ENCODE measurements around the gene KSR2. TPM values are rescaled to one million over a fixed set of nuclear protein-coding genes. Genes with fewer than 3 reads are reported as not detected.

Gene KSR2
- total and polyA plus RNA-seq, 10 of the 15 experiments (the other 5 are each of a cell fraction or from before 2014, with no cell fraction given) = under 0.01 to 1.5 (median 0.01) TPM; not detected in 3

DNA sequence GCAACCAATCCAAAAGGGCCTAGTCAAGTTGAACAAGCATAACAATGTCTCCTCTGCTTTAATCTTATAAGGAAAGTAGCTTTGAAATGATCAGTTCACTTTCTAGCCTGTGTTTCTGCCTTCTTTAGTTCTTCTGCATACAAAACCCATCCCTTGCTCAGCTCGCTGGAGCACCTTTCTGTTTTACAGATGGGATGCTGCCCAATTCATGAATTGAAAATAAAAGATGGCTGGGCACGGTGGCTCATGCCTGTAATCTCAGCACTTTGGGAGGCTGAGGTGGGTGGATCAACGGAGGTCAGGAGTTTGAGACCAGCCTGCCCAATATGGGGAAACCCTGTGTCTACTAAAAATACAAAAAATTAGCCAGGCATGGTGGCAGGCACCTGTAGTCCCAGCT is 43.2 kb upstream of the KSR2 start (continued):
- TF ChIP-seq, protein P1, sequence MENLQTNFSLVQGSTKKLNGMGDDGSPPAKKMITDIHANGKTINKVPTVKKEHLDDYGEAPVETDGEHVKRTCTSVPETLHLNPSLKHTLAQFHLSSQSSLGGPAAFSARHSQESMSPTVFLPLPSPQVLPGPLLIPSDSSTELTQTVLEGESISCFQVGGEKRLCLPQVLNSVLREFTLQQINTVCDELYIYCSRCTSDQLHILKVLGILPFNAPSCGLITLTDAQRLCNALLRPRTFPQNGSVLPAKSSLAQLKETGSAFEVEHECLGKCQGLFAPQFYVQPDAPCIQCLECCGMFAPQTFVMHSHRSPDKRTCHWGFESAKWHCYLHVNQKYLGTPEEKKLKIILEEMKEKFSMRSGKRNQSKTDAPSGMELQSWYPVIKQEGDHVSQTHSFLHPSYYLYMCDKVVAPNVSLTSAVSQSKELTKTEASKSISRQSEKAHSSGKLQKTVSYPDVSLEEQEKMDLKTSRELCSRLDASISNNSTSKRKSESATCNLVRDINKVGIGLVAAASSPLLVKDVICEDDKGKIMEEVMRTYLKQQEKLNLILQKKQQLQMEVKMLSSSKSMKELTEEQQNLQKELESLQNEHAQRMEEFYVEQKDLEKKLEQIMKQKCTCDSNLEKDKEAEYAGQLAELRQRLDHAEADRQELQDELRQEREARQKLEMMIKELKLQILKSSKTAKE (IDR thresholded peaks at IDR 0.05; ENCODE audit: low read depth, poor library complexity, severe bottlenecking) = no peak
- TF ChIP-seq SREBF1 (IDR thresholded peaks at IDR 0.05; ENCODE audit: low read length) = no peak
- TF ChIP-seq ZNF274 (IDR thresholded peaks at IDR 0.05; ENCODE audit: insufficient read depth, insufficient read length) = no peak
- no peak for TF ChIP-seq YBX1 (IDR thresholded peaks at IDR 0.05)

DNA sequence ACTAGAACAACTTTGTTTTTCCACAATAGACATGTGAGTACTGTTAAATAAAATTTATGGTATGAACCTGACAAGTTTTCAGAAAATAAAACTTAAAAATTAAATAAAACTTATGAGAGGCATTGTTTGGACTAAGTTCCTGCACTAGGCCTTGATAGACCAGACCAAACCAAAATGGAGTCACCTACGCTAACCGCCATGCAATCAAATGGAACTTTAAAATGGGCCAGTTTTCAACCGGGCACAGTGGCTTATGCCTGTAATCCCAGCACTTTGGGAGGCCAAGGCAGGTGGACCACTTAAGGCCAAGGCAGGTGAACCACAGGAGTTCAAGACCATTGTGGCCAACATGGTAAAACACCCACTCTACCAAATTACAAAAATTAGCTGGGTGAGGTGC is 42.6 kb upstream of the KSR2 start:
- BruUV-seq (replicated peaks) = no TSS peak
- ChIA-PET POLR2A (no interaction called here), SMC1A (ENCODE audit: uncharacterized antibody, unreplicated experiment) (interaction anchor here (0.6 kb wide), 1 partner anchor 161 kb away, joined by 3 read pairs; no protein-coding TSS in a partner anchor), RAD21 (ENCODE audit: unreplicated experiment) (no interaction called here), CTCF (no interaction called here)
- no peaks in the 10 kb centered on the region for H3K79me2 ChIP-seq (ENCODE audit: control insufficient read depth, insufficient read depth, low read length)
- H3K27ac ChIP-seq (ENCODE audit: control insufficient read depth, insufficient read depth) = no peak overlapping the region
- no peak overlapping the region for H3K4me3 ChIP-seq
- H3K9me3 ChIP-seq (replicated peaks; ENCODE audit: control insufficient read depth, insufficient read depth, low read length) = no peaks in the 10 kb centered on the region; the same call in 2 of the 3 replicates
- in situ Hi-C loops (cut with MboI) = no loop called here
- H3K4me2 ChIP-seq (ENCODE audit: control insufficient read depth, insufficient read depth) = no peak overlapping the region
- no peaks in the 10 kb centered on the region for H3K27me3 ChIP-seq (replicated peaks in 1 of 2; ENCODE audit: control insufficient read depth in 2 of 2, insufficient read depth in 2 of 2, low read length in 1 of 2)
- no peaks in the 10 kb centered on the region for H3K4me1 ChIP-seq (ENCODE audit: control insufficient read depth, insufficient read depth, low read length)
- no peaks in the 10 kb centered on the region for H3K36me3 ChIP-seq (ENCODE audit: control insufficient read depth in 2 of 2, insufficient read depth in 2 of 2, low read length in 1 of 2)
- 54% methylated on average over 3 of the region's 3 CpGs for WGBS (ENCODE audit: insufficient coverage, insufficient replicate concordance, low lambda C conversion rate, missing lambda C conversion rate)
- no peak overlapping the region for H3K9ac ChIP-seq (ENCODE audit: control insufficient read depth, insufficient read depth, low read length)
- TF ChIP-seq CREM (IDR thresholded peaks at IDR 0.05; ENCODE audit: low read depth) = no peak
- ATAC-seq (no peak), DNase-seq (ENCODE audit: low read depth, low spot score) (no peak), FAIRE-seq (no peak)
- intact Hi-C loops (cut with micrococcal nuclease; ENCODE audit: unreplicated experiment) = no loop called here
- no peaks in the 10 kb centered on the region for H4K20me1 ChIP-seq (ENCODE audit: control insufficient read depth, insufficient read depth)
- no peak overlapping the region for H2AFZ ChIP-seq (ENCODE audit: control insufficient read depth, low read depth, low read length)

All from GM12878 (cell line).